OCI-LY1 (cell line): Measurements from ENCODE around the gene DNAJB7.

Source experiments
- H2AFZ ChIP-seq: fragments of 200-600 bp; sonication (generic), shearing (Covaris generic); 2 replicates; pipeline ENCODE4 v1.6.0; 2014; ENCODE audit warnings: antibody characterized with exemption, mild to moderate bottlenecking, low read length
- H3F3A ChIP-seq: fragments of 200-600 bp; sonication (generic), shearing (Covaris generic); 2 replicates; pipeline ENCODE4 v1.6.0; 2014; ENCODE audit warnings: mild to moderate bottlenecking, antibody characterized with exemption, low read length, moderate library complexity; ENCODE audit not compliant: insufficient read depth
- H3K27ac ChIP-seq: fragments of 200-600 bp; sonication (generic); 2 replicates; pipeline ENCODE4 v1.5.1; 2014; ENCODE audit warnings: low read length, mixed run types, mild to moderate bottlenecking, low read depth; ENCODE audit not compliant: poor library complexity, severe bottlenecking
- H3K27me3 ChIP-seq: fragments of 200-600 bp; sonication (generic); 2 replicates; pipeline ENCODE4 v1.6.0; 2014; ENCODE audit warnings: antibody characterized with exemption, mild to moderate bottlenecking, low read length, moderate library complexity; ENCODE audit not compliant: insufficient read depth
- H3K36me3 ChIP-seq: fragments of 200-600 bp; sonication (generic); 2 replicates; pipeline ENCODE4 v1.6.1; 2014; ENCODE audit warnings: mild to moderate bottlenecking, antibody characterized with exemption, low read length, moderate library complexity, mixed read lengths; ENCODE audit not compliant: insufficient read depth
- H3K4me1 ChIP-seq: fragments of 200-600 bp; sonication (generic); 2 replicates; pipeline ENCODE4 v1.5.1; 2014; ENCODE audit warnings: mild to moderate bottlenecking, low read length, moderate library complexity; ENCODE audit not compliant: insufficient read depth, severe bottlenecking
- H3K4me2 ChIP-seq: fragments of 200-600 bp; sonication (generic), shearing (Covaris generic); 2 replicates; pipeline ENCODE4 v1.6.1; 2014; ENCODE audit warnings: low read length
- H3K4me3 ChIP-seq: fragments of 200-600 bp; sonication (generic); 2 replicates; pipeline ENCODE4 v1.5.1; 2014; ENCODE audit warnings: low read length, low read depth, mild to moderate bottlenecking, mixed read lengths; ENCODE audit not compliant: poor library complexity, severe bottlenecking
- H3K79me2 ChIP-seq: fragments of 200-600 bp; shearing (Covaris generic); 2 replicates; pipeline ENCODE4 v1.6.1; 2016; ENCODE audit warnings: mixed run types, low read length, mixed read lengths; ENCODE audit not compliant: insufficient read depth
- H3K9ac ChIP-seq: fragments of 200-600 bp; sonication (generic), shearing (Covaris generic); 2 replicates; pipeline ENCODE4 v1.6.1; 2014; ENCODE audit warnings: mild to moderate bottlenecking, low read length, mixed read lengths
- H3K9me2 ChIP-seq: fragments of 200-600 bp; sonication (generic), shearing (Covaris generic); 2 replicates; pipeline ENCODE4 v1.6.1; 2014; ENCODE audit warnings: low read depth, mild to moderate bottlenecking, low read length, mixed read lengths
- H3K9me3 ChIP-seq: fragments of 200-600 bp; shearing (Covaris generic); 2 replicates; pipeline ENCODE4 v1.6.1; 2014; ENCODE audit warnings: low read length, mixed read lengths
- H4K20me1 ChIP-seq: fragments of 200-600 bp; sonication (generic), shearing (Covaris generic); 2 replicates; pipeline ENCODE4 v1.6.0; 2016; ENCODE audit warnings: mild to moderate bottlenecking, low read length; ENCODE audit not compliant: insufficient read depth
- EZH2 ChIP-seq: fragments of 200-600 bp; sonication (generic), shearing (Covaris generic); IDR thresholded peaks from 2 replicates; pipeline ENCODE4 v1.8.0; 2017; ENCODE audit warnings: borderline replicate concordance, mixed run types, mild to moderate bottlenecking, antibody characterized with exemption, low read length, moderate library complexity, mixed read lengths
- TF ChIP-seq, protein P1 (sequence below): fragments of 200-600 bp; sonication (generic), shearing (Covaris generic); IDR thresholded peaks from 2 replicates; pipeline ENCODE4 v1.5.1; 2017; ENCODE audit warnings: mild to moderate bottlenecking, antibody characterized with exemption, low read length, moderate library complexity, mixed read lengths

Gene DNAJB7

DNA sequence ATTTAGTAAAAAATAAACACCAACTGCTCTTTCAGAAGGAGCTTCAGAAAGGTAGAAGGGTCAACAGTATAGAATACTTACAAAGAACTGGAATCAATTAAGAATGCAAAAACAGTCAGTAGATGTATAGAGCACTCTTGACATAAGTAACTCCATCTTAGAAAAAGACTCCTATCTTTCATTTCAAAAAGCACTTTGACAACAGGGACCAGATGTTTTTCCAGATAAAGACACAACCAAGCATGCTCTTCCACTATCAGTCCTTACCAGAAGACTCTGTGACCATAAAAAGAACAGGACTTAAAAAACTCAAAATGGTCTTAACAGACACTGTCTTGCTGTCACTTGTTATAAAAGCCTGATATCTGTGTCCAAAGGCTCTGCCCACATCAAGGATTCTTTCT lies 48.0 kb downstream of the DNAJB7 start:
- peaks cover 91% of the 10 kb centered on the region for H3K79me2 ChIP-seq
- H3K9me2 ChIP-seq: no peaks in the 10 kb centered on the region
- H4K20me1 ChIP-seq: no peaks in the 10 kb centered on the region
- H3K27me3 ChIP-seq: no peaks in the 10 kb centered on the region
- peaks cover 27% of the 10 kb centered on the region for H3K4me1 ChIP-seq
- no peaks in the 10 kb centered on the region for H3F3A ChIP-seq
- peak overlapping the region; percentile 43 for H3K27ac ChIP-seq
- no peak for TF ChIP-seq EZH2
- TF ChIP-seq, protein P1, sequence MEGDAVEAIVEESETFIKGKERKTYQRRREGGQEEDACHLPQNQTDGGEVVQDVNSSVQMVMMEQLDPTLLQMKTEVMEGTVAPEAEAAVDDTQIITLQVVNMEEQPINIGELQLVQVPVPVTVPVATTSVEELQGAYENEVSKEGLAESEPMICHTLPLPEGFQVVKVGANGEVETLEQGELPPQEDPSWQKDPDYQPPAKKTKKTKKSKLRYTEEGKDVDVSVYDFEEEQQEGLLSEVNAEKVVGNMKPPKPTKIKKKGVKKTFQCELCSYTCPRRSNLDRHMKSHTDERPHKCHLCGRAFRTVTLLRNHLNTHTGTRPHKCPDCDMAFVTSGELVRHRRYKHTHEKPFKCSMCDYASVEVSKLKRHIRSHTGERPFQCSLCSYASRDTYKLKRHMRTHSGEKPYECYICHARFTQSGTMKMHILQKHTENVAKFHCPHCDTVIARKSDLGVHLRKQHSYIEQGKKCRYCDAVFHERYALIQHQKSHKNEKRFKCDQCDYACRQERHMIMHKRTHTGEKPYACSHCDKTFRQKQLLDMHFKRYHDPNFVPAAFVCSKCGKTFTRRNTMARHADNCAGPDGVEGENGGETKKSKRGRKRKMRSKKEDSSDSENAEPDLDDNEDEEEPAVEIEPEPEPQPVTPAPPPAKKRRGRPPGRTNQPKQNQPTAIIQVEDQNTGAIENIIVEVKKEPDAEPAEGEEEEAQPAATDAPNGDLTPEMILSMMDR: no peak
- H3K4me2 ChIP-seq: no peak overlapping the region
- H3K9ac ChIP-seq: no peak overlapping the region
- no peak overlapping the region for H2AFZ ChIP-seq
- no peak overlapping the region for H3K4me3 ChIP-seq
- H3K9me3 ChIP-seq: no peaks in the 10 kb centered on the region; the same call in 1 of the 2 replicates
- peaks cover 52% of the 10 kb centered on the region for H3K36me3 ChIP-seq
